ENCODE results near the gene CES4A. TPM values are rescaled to one million over a fixed set of nuclear protein-coding genes. Genes with fewer than 3 reads are reported as not detected.

CES4A gene
- total and polyA plus RNA-seq, 2 donors, result 2.1 to 14.6 TPM

- peaks cover 17 to 19% of the 10 kb centered on the region in 2 donors for H3K36me3 ChIP-seq (ENCODE audit: control insufficient read depth in 2 of 2, insufficient read depth in 2 of 2, low read length in 1 of 2)
- no peaks in the 10 kb centered on the region for H3K9me3 ChIP-seq (ENCODE audit: control insufficient read depth in 2 of 2, insufficient read depth in 1 of 2, low read length in 1 of 2)
- DNase-seq (ENCODE audit: low read depth in 6 of 9, low spot score in 9 of 9), result no peak
- WGBS, result 44% methylated on average over 5 of the region's 5 CpGs
- H3K27ac ChIP-seq (ENCODE audit: low read depth in 1 of 2, low read length in 1 of 2), result no peak overlapping the region
- H3K27me3 ChIP-seq (ENCODE audit: control insufficient read depth in 2 of 2, insufficient read depth in 1 of 2, low read length in 1 of 2), result peaks cover 32 to 54% of the 10 kb centered on the region in 2 donors
- peaks cover 0 to 10% of the 10 kb centered on the region in 2 donors for H3K4me1 ChIP-seq (ENCODE audit: control insufficient read depth in 2 of 2, insufficient read depth in 2 of 2, low read length in 2 of 2)
- no peak overlapping the region for H3K4me3 ChIP-seq (ENCODE audit: low read length in 2 of 2)
These were observed 41.5 kb upstream of the CES4A start for GRCh38 chr16:66946974-66947301.

- 2% methylated on average over 22 of the region's 23 CpGs for WGBS
- H3K27ac ChIP-seq (ENCODE audit: low read depth in 1 of 2, low read length in 1 of 2), result no peak overlapping the region
- H3K9me3 ChIP-seq (ENCODE audit: control insufficient read depth in 2 of 2, insufficient read depth in 1 of 2, low read length in 1 of 2), result no peaks in the 10 kb centered on the region
- H3K4me3 ChIP-seq (ENCODE audit: low read length in 2 of 2), result peak overlapping the region in 1 of 2 donors; percentile 37
- H3K4me1 ChIP-seq (ENCODE audit: control insufficient read depth in 2 of 2, insufficient read depth in 2 of 2, low read length in 2 of 2), result peaks cover 0 to 10% of the 10 kb centered on the region in 2 donors
- DNase-seq (ENCODE audit: low read depth in 6 of 9, low spot score in 9 of 9), result peak; percentile 49 to 87 (median 70)
- peaks cover 36 to 59% of the 10 kb centered on the region in 2 donors for H3K27me3 ChIP-seq (ENCODE audit: control insufficient read depth in 2 of 2, insufficient read depth in 1 of 2, low read length in 1 of 2)
- H3K36me3 ChIP-seq (ENCODE audit: control insufficient read depth in 2 of 2, insufficient read depth in 2 of 2, low read length in 1 of 2), result peaks cover 12 to 14% of the 10 kb centered on the region in 2 donors
These were observed 40.9 kb upstream of the CES4A start for GRCh38 chr16:66947302-66948065.

GRCh38 chr16:66948134-66948836, 40.1 kb upstream of the CES4A start:
- no peak for DNase-seq (ENCODE audit: low read depth in 6 of 9, low spot score in 9 of 9)
- 8% methylated on average over 44 of the region's 44 CpGs for WGBS
- Histone ChIP-seq H3K27ac (ENCODE audit: low read depth in 1 of 2, low read length in 1 of 2) (no peak overlapping the region), H3K27me3 (ENCODE audit: control insufficient read depth in 2 of 2, insufficient read depth in 1 of 2, low read length in 1 of 2) (peaks cover 36 to 66% of the 10 kb centered on the region in 2 donors), H3K9me3 (ENCODE audit: control insufficient read depth in 2 of 2, insufficient read depth in 1 of 2, low read length in 1 of 2) (no peaks in the 10 kb centered on the region), H3K4me3 (ENCODE audit: low read length in 2 of 2) (peak overlapping the region in 1 of 2 donors; percentile 37), H3K36me3 (ENCODE audit: control insufficient read depth in 2 of 2, insufficient read depth in 2 of 2, low read length in 1 of 2) (peaks cover 5 to 6% of the 10 kb centered on the region in 2 donors), H3K4me1 (ENCODE audit: control insufficient read depth in 2 of 2, insufficient read depth in 2 of 2, low read length in 2 of 2) (peaks cover 0 to 10% of the 10 kb centered on the region in 2 donors)

- no peak for DNase-seq (ENCODE audit: low read depth in 6 of 9, low spot score in 9 of 9)
- H3K9me3 ChIP-seq (ENCODE audit: control insufficient read depth in 2 of 2, insufficient read depth in 1 of 2, low read length in 1 of 2), result no peaks in the 10 kb centered on the region
- H3K27ac ChIP-seq (ENCODE audit: low read depth in 1 of 2, low read length in 1 of 2), result no peak overlapping the region
- peaks cover 0 to under 1% of the 10 kb centered on the region in 2 donors for H3K36me3 ChIP-seq (ENCODE audit: control insufficient read depth in 2 of 2, insufficient read depth in 2 of 2, low read length in 1 of 2)
- H3K4me3 ChIP-seq (ENCODE audit: low read length in 2 of 2), result no peak overlapping the region
- 19% methylated on average over 21 of the region's 21 CpGs for WGBS
- H3K27me3 ChIP-seq (ENCODE audit: control insufficient read depth in 2 of 2, insufficient read depth in 1 of 2, low read length in 1 of 2), result peaks cover 36 to 70% of the 10 kb centered on the region in 2 donors
- H3K4me1 ChIP-seq (ENCODE audit: control insufficient read depth in 2 of 2, insufficient read depth in 2 of 2, low read length in 2 of 2), result peaks cover 0 to 10% of the 10 kb centered on the region in 2 donors
These were observed 39.6 kb upstream of the CES4A start for GRCh38 chr16:66948837-66949225.

- no peak overlapping the region for H3K27ac ChIP-seq (ENCODE audit: low read depth in 1 of 2, low read length in 1 of 2)
- H3K27me3 ChIP-seq (ENCODE audit: control insufficient read depth in 2 of 2, insufficient read depth in 1 of 2, low read length in 1 of 2), result peaks cover 36 to 72% of the 10 kb centered on the region in 2 donors
- no peaks in the 10 kb centered on the region for H3K36me3 ChIP-seq (ENCODE audit: control insufficient read depth in 2 of 2, insufficient read depth in 2 of 2, low read length in 1 of 2)
- DNase-seq (ENCODE audit: low read depth in 6 of 9, low spot score in 9 of 9), result no peak
- no peak overlapping the region for H3K4me3 ChIP-seq (ENCODE audit: low read length in 2 of 2)
- peaks cover 0 to 10% of the 10 kb centered on the region in 2 donors for H3K4me1 ChIP-seq (ENCODE audit: control insufficient read depth in 2 of 2, insufficient read depth in 2 of 2, low read length in 2 of 2)
- 83% methylated on average over 6 of the region's 6 CpGs for WGBS
- no peaks in the 10 kb centered on the region for H3K9me3 ChIP-seq (ENCODE audit: control insufficient read depth in 2 of 2, insufficient read depth in 1 of 2, low read length in 1 of 2)
These were observed 38.9 kb upstream of the CES4A start for GRCh38 chr16:66949472-66949871.

GRCh38 chr16:66950437-66950836, 38.0 kb upstream of the CES4A start:
- peaks cover 36 to 72% of the 10 kb centered on the region in 2 donors for H3K27me3 ChIP-seq (ENCODE audit: control insufficient read depth in 2 of 2, insufficient read depth in 1 of 2, low read length in 1 of 2)
- peaks cover 0 to 10% of the 10 kb centered on the region in 2 donors for H3K4me1 ChIP-seq (ENCODE audit: control insufficient read depth in 2 of 2, insufficient read depth in 2 of 2, low read length in 2 of 2)
- no peak overlapping the region for H3K27ac ChIP-seq (ENCODE audit: low read depth in 1 of 2, low read length in 1 of 2)
- DNase-seq (ENCODE audit: low read depth in 6 of 9, low spot score in 9 of 9), result no peak
- no peaks in the 10 kb centered on the region for H3K36me3 ChIP-seq (ENCODE audit: control insufficient read depth in 2 of 2, insufficient read depth in 2 of 2, low read length in 1 of 2)
- H3K4me3 ChIP-seq (ENCODE audit: low read length in 2 of 2), result no peak overlapping the region
- no peaks in the 10 kb centered on the region for H3K9me3 ChIP-seq (ENCODE audit: control insufficient read depth in 2 of 2, insufficient read depth in 1 of 2, low read length in 1 of 2)
- WGBS, result 83% methylated on average over 2 of the region's 2 CpGs

GRCh38 chr16:66950971-66951790, 37.2 kb upstream of the CES4A start:
- peaks cover 36 to 72% of the 10 kb centered on the region in 2 donors for H3K27me3 ChIP-seq (ENCODE audit: control insufficient read depth in 2 of 2, insufficient read depth in 1 of 2, low read length in 1 of 2)
- no peaks in the 10 kb centered on the region for H3K9me3 ChIP-seq (ENCODE audit: control insufficient read depth in 2 of 2, insufficient read depth in 1 of 2, low read length in 1 of 2)
- DNase-seq (ENCODE audit: low read depth in 6 of 9, low spot score in 9 of 9), result no peak
- no peaks in the 10 kb centered on the region for H3K36me3 ChIP-seq (ENCODE audit: control insufficient read depth in 2 of 2, insufficient read depth in 2 of 2, low read length in 1 of 2)
- peaks cover 0 to 10% of the 10 kb centered on the region in 2 donors for H3K4me1 ChIP-seq (ENCODE audit: control insufficient read depth in 2 of 2, insufficient read depth in 2 of 2, low read length in 2 of 2)
- no peak overlapping the region for H3K27ac ChIP-seq (ENCODE audit: low read depth in 1 of 2, low read length in 1 of 2)
- WGBS, result 91% methylated on average over 4 of the region's 4 CpGs
- H3K4me3 ChIP-seq (ENCODE audit: low read length in 2 of 2), result no peak overlapping the region

GRCh38 chr16:66952430-66953110, 35.8 kb upstream of the CES4A start:
- H3K36me3 ChIP-seq (ENCODE audit: control insufficient read depth in 2 of 2, insufficient read depth in 2 of 2, low read length in 1 of 2), result no peaks in the 10 kb centered on the region
- WGBS, result 93% methylated on average over 7 of the region's 7 CpGs
- H3K27me3 ChIP-seq (ENCODE audit: control insufficient read depth in 2 of 2, insufficient read depth in 1 of 2, low read length in 1 of 2), result peaks cover 29 to 60% of the 10 kb centered on the region in 2 donors
- H3K4me1 ChIP-seq (ENCODE audit: control insufficient read depth in 2 of 2, insufficient read depth in 2 of 2, low read length in 2 of 2), result peaks cover 0 to 10% of the 10 kb centered on the region in 2 donors
- no peak overlapping the region for H3K27ac ChIP-seq (ENCODE audit: low read depth in 1 of 2, low read length in 1 of 2)
- DNase-seq (ENCODE audit: low read depth in 6 of 9, low spot score in 9 of 9), result no peak
- H3K4me3 ChIP-seq (ENCODE audit: low read length in 2 of 2), result no peak overlapping the region
- H3K9me3 ChIP-seq (ENCODE audit: control insufficient read depth in 2 of 2, insufficient read depth in 1 of 2, low read length in 1 of 2), result no peaks in the 10 kb centered on the region
